Ureter (tissue), 1 donor: Measurements from ENCODE around the gene PDPK1. TPM values are rescaled to one million over a fixed set of nuclear protein-coding genes. Genes with fewer than 3 reads are reported as not detected.

Source experiments
- DNase-seq: peaks from one replicate; pipeline ENCODE4 v3.0.0-alpha.2; 2020; ENCODE audit warnings: low spot score
- total RNA-seq: library from RNA; stranded (reverse); gene quantifications from one replicate; pipeline ENCODE4 v1.2.4, GENCODE V29; 2023
- donor health status: DM: yes; HTN: yes; CAD: no.

PDPK1 gene
- 65.9 TPM for total RNA-seq

DNA sequence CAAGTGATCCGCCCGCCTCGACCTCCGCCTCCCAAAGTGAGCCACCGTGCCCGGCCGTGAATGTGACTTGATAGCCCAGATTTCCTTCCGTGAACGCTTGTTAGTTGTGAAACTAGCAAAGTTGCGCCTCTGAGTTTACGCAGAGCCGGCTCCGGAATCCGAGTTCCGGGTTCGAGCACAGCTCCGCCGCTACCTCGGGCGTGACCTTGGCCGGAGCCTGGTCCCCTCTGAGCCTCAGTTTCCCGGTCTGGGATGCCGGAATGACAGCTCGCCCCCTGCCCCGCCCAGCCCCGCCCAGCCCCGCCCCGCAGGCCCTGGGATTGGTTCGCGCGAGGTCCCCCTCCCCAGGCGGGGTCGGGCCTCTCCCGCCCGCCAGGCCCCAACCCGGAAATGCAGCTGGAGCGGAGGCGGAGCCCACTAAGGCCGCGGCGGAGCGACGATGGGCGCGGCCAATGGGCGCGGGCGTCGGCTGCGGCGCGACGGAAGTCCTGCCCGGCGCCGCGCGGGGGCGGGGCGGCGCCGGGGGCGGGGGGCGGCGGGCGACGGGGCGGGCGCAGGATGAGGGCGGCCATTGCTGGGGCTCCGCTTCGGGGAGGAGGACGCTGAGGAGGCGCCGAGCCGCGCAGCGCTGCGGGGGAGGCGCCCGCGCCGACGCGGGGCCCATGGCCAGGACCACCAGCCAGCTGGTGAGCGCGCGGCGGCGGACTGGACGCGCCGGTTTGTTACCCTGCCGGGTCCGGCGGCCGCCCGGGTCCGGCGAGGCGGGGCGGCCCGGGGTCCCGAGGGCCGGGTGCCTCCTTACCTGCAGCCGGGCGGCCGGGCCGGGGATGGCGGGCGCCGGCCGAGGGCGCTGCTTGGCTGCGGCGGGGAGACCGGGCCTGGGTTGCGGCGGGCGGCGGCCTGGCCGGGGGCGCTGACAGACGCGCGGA is at the start of gene PDPK1:
PDPK1 (plus strand) TSS at position 571 of the 929 bp plus-strand sequence; CDS start at position 663, 92 bp downstream.
- peak; percentile 94 for DNase-seq

DNA sequence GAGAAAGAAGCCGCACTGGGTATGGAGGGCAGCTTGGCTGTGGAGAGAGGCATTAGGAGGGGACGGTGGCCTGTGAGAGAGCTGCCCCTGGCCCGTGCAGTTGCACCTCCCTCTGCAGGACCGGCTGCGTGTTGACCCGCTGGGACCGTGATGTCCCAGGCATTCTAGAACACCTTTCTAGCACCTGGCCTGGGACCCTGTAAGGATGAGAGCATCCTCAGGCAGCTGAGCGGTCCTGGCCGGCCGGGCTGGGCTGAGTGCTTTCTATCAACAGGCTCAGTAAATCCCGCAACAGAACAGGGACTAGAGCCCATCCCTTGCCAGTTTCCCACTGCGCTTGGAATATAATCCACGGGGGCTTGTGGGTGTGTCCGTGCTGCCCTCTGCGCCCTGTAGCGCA is 48.2 kb upstream of the PDPK1 start:
- no peak for DNase-seq

DNA sequence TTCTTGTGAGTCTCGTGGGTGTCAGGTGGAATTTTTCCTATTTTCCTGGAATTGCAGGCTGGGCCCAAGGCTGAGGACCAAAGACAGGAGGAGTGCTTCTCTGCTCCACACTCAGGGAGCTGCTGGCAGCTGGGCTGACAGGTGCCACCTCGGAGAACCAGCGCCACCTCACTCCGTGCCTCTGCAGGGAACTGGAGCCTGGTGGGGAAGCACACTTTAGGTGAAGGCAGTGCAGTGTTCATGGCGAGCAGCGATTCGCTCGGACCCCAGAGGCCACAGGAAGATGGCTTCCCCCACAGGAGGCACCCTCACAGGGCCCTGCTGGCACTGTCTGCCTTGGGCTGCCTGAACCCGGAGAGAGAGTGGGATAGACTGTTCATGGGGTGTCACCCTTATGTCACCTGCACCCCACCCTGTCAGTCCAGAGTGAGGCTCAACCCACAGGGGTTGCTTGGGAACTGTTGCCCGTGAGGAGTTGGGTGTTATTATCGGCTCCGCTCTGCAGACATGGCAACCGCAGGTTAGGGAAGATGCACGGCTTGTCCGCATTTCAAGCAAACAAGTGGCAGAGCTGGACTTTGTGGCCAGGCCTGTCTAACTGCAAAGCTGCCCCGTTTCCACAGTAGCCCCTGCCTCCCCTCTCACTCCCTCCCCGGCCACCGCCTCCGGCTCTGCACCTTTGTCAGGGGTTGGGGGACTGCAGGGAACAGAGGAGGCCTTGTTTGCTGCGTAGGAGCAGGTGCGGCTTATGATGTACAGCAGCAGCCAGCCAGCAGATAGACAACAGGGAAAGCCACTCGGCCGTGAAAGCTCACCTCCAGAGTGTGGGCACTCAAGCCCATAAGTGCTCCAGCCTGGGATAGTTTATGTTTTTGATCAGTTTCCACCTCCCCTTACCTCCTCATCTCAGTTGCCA is 47.4 kb upstream of the PDPK1 start:
- DNase-seq = no peak

DNA sequence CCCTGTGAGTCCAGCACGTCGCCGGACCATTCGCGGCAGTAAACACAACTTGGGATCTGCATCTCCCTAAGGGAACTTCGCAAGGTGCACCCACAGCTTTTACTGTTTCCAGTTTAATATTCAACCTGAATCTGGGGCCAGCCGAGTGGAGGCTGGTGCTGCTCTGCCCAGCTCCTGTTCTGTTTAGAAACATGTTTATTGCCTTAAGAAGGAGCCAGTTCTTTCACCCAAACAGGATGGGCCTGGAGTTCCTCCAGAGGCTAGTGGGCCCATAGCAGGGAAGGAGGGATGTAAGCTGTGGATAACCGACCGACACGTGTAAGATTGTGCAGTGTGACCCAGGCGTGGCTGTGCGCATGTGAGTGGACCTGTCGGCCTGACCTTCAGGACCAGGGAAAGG is 45.5 kb upstream of the PDPK1 start:
- DNase-seq = no peak

DNA sequence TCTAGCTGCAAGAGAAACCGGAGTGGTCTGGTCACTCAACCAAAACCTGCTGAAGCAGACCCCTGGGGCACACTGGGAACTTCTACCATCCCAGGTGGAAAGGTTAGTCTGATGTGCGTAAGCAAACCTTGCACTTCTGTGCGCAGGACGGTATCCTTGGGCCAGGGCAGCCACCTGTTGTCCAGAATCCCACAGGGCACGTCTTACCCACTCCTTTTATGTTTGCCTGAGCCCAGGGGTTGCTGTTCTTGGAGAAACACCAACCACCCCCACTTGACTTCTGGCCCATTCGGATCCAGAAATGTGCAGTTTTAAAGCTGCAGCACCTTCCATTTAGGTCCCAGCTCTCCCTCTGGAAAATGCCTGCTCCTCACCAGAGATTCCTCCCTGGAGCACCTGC is 44.2 kb upstream of the PDPK1 start:
- DNase-seq = no peak

DNA sequence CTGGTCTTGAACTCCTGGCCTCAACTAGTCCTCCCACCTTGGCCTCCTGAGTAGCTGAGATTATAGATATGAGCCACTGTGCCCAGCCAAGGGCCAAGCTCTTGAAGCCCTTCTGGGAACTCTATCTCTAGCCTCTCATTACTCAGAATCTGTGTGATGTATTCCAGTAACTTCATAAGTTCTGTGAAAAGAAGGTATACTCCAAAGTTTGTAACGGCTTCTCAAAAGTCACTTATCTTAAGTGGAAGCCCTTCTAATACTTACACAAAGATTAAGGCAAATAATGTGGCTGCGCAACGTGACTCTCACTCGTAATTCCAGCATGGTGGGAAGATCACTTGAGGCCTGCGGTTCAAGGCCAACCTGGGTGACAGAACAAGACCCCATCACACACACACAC is 43.2 kb upstream of the PDPK1 start:
- DNase-seq = no peak

DNA sequence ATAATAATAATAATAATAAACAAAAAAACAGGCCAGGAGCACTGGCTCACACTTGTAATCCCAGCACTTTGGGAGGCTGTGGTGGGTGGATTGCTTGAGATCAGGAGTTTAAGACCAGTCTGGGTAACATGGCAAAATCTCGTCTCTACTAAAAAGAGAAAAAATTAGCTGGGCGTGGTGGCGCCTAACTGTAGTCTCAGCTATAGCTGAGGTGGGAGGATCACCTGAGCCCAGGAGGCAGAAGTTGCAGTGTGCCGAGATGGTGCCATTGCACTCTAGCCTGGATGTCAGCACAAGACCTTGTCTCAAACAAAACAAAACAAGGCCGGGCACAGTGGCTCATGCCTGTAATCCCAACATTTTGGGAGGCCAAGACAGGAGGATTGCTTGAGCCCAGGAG is 42.8 kb upstream of the PDPK1 start:
- DNase-seq = no peak

DNA sequence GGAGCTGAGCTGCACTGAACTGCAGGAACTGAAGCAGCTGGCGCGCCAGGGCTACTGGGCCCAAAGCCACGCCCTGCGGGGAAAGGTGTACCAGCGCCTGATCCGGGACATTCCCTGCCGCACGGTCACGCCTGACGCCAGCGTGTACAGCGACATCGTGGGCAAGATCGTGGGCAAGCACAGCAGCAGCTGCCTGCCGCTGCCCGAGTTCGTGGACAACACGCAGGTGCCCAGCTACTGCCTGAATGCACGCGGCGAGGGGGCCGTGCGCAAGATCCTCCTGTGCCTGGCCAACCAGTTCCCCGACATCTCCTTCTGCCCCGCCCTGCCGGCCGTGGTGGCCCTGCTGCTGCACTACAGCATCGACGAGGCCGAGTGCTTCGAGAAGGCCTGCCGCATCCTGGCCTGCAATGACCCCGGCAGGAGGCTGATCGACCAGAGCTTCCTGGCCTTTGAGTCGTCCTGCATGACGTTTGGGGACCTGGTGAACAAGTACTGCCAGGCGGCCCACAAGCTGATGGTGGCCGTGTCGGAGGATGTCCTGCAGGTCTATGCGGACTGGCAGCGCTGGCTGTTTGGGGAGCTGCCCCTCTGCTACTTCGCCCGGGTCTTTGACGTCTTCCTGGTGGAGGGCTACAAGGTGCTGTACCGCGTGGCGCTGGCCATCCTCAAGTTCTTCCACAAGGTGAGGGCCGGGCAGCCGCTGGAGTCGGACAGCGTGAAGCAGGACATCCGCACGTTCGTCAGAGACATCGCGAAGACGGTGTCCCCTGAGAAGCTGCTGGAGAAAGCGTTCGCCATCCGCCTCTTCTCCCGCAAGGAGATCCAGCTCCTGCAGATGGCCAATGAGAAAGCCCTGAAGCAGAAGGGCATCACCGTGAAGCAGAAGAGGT is 41.4 kb upstream of the PDPK1 start:
- DNase-seq = no peak

DNA sequence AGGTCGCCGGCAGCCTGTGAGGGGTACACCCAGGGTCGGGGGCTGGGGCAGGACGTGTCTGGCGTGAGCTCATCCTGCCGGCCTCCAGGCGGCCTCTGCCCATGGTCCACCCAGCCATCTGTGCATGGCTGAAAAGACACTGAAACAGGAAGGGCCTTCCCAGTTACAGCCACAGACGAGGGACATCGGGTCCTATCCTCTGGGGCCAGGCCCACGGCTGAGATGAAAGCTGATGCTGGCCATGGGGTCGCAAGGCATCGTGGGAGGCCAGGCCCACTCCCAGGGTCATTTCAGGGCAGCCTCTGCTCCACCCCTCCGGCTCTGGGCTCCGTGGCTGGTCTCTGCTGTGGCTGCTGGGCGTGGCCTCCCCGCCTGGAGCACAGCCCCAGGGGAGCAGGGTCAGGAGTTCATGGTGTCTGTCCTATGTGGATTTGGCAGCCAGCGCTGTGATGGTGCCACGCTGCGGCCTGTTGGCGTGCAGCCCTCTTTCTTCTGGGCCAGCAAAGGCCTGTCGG is 40.6 kb upstream of the PDPK1 start:
- no peak for DNase-seq

DNA sequence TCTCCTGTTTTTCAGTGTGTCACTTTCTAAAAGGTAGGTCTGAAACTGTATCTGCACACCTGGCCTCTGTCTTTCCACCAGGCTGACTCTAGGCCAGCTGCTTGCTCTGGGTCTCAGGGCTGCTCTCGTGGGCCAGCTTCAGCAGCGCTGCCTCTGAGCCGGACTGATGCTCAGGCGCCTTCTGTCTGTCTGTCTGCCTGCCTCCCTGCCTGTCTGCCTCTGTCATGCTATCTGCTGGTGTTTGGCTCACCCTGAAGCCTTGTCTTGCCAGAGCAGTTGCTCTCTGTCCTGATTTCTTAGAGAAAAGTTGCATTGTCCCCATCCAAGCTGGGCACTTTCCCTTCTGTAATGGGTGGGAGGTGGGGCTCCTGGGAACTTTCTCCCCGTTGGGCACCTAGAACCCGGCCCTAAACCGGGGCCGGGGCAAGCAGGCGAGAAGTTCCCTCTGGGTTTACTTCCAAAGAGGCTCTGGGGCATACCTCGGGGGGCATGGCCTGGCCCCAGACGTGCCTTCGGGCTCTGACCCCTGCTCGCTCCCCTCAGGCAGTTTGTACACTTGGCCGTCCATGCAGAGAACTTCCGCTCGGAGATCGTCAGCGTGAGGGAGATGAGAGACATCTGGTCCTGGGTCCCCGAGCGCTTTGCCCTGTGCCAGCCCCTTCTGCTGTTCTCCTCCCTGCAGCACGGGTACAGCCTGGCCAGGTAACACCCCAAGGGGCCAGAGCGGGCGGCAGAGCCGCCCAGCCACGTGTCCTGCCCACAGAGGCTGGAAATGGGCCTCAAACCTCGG is 39.9 kb upstream of the PDPK1 start:
- DNase-seq = no peak

DNA sequence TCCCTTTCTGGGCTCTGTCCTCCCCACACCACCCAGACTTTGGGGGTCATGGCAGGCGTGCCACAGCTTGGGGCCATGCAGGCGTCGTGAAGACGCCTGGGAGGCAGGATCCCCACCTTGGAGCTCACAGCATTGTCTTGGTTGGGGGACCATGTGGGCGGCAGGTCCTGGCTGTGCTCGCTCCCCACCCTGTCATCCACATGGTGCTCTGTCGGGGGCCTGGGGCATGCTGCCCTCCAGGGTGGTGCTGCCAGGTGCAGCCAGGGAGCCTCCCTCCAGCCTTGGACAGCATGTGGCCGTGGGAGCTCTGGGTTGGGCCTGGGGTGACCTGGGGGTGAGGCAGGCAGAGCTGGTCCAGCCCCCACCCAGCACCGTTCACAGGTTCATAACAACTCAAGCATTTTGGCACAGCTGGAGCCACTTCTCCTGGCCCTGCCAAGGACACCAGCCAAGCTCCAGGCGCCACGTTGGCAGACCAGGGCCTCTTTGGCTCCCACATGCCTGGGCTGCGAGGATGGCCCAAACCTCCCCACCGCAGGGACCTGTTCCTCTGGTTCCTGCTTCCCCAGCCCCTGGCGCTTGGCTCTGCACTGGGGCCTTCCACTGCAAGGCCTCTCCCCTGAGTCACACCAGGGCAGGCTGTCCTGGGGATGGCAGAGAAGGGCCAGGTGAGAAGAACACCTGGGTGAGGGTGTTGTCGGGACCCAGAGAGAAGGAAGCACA is 39.1 kb upstream of the PDPK1 start:
- no peak for DNase-seq

DNA sequence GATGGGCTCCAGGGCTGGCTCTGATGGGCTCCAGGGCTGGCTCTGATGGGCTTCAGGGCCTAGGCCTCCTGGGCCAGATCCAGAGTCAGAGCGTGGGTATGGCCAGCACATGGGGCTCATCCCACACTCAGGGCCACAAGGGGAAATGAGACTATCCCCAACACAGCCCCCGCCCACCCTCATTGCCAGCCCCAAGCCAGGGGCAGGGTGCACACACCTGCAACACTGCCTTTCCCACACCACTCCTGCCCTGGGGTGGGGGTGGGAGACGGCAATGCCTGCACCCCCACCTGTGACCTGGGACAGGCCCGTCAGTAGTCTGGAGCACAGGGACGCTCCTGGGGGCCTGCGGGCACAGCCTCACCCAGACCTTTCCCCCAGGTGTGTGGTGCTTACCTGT is 38.4 kb upstream of the PDPK1 start:
- no peak for DNase-seq

DNA sequence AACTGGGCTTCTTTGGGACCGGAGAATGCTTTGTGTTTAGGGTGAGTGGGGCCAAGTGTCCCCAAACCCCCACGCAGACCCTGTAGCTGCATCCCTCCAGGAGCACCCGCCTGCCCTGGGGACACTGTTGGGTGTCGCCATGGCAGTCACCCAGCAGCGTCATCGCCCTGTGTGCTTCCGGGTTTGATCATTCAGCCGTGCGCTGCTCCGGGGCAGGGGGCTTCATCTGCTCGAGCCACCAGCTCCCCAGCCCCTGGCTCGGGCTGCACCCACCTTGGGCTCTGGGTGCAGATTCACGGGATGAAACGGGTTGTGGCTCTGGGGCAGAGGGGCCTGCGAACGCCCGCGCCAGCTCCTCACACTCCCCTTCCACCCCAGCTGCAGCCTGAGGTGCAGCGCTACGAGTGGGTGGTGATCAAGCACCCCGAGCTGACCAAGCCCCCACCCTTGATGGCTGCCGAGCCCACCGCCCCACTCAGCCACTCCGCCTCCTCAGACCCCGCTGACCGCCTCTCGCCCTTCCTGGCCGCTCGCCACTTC is 37.9 kb upstream of the PDPK1 start:
- DNase-seq = no peak

DNA sequence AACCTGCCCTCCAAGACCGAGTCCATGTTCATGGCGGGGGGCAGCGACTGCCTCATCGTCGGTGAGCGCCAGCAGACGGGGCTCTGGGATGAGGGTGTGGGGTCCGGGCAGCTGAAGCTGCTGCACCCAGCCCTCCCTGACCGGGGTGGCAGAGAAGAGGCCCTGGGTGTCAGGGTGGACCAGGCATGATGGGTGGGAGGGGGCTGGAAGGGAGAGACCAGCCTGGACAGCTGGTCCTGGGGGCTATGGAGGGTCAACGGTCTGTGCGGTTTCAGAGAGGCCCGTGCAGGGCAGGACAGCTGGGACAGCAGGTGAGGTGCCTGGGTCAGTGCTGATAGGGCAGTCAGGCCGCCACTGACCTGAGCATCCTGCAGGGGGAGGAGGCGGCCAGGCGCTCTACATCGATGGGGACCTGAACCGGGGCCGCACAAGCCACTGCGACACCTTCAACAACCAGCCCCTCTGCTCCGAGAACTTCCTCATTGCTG is 37.3 kb upstream of the PDPK1 start:
- DNase-seq = no peak

DNA sequence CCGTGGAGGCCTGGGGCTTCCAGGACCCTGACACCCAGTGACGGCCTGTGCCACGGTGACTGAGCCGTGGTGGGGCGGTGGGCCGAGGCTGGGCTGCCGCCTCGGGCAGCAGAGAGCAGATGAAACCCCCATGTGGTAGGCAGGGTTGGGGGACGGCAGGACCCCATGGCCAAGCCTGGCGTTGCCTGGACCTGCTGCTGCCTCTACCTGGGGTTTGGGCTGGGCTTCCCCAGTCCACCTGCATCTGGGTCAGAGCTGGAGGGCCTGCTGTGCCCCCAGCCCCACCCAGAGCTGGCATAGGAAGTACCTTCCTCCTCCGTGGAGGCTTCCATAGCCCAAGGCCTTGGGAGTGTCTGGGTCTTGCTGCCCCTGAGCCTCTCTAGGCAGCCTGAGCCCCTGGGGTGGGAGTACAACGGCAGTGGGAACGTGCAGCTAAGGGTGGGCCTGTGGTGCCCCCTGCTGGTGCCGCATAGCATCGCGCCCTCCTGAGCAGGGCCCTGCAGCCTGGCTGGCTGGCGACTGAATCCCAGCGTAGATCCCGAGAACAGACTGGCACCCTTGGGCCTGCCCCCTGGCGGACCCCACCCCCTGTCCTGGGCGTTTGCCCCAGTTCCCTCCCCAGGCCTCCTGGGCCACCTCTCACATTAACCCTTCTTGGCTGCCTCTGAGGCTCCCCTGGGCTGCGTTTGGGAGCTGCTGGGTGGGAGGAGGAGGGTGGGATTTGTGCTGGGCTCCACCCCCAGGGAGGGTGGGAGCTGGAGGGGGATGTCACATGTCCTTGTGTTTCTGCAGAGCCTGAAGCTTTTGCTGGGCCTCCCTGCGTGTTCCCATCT is 36.7 kb upstream of the PDPK1 start:
- DNase-seq = peak; percentile 84

DNA sequence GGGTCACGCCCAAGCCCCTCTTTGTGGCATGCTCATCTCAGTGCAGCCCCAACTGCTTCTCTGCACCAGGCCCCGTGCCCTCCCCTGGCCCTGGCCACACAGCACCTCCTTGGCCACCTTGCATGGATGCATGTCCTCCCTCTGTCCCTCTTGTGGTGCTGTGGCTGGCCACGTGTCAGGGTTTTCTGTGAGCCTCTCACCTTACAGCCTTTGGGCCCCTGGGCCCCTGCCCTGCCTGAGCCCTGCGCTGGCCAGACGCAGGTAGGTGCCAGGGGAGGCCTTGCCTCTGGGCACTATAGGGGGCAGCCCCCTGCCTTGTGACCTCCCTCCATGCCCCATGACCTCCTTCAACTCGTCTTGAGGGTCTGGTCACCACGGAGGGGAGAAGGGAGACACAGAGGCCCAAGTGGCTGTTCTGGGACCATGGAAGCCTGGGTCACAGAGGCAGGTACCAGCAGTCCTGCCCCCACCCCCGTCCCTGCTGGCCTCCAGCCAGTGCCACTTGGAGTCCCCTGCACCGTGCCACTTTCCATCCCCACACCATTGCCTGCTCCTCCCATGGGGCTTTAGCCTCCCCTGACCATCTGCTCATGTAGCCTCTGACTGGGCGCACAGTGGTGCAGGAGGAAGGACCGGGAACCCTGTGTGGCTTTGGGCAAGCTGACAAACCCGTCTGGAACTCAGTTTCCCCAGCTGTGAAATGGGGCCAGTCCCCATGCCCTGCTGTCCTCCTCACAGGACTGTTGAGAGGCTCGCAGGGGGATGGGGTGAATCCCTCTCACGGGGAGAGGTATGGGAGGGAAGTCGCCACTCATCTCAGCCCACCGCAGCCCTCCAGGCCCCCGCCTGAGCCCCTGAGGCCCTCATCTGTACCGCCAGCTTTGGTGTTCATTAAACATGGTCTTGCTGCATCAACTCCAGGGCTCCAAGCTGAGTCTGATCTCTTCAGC is 35.6 kb upstream of the PDPK1 start:
- DNase-seq = no peak

DNA sequence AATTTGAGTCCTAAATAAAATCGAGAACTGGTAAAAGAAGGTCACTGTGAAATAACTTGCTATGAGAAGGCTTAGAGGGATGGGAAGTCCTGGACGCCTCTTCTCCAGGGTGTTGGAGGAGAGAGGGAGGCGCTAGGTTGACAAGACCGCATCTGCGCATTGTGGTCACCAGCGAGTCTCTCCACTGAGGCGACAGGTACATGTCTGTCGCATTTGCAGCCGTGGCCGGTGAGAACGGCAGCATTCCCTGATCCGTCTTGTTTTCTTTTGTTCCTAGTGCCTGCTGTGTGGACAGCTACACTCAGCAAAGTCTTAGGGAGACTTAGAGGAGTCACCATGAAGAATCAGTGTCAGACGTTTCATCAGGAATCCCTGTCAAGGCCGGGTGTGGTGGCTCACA is 32.1 kb upstream of the PDPK1 start:
- DNase-seq = no peak
